Tibial artery (tissue), 4 donors: Measurements from ENCODE around the gene GRIN2A.

Experiments
- DNase-seq, 2 donors: peaks; one replicate each; pipeline ENCODE4 v3.0.0-alpha.2; 2019
- H3K27ac ChIP-seq, 2 donors: fragments of 200-600 bp; sonication (generic) in 1 of 2; 1 replicate in 1 of 2; 2 replicates in 1 of 2; pipeline ENCODE4 v1.5.1; 2018 to 2019; ENCODE audit warnings: mild to moderate bottlenecking in 1 of 2
- H3K27me3 ChIP-seq, 2 donors: fragments of 200-600 bp; sonication (generic) in 1 of 2; one replicate each; pipeline versions ENCODE4 v1.5.1 to v1.6.0; 2016 to 2019
- H3K36me3 ChIP-seq, 3 donors: fragments of 200-600 bp; sonication (generic) in 2 of 3; one replicate each; pipeline ENCODE4 v1.5.1; 2016 to 2019; ENCODE audit warnings: mild to moderate bottlenecking in 2 of 3
- H3K4me1 ChIP-seq, 4 donors: fragments of 200-600 bp; sonication (generic) in 2 of 4; 1 replicate in 3 of 4; 2 replicates in 1 of 4; pipeline ENCODE4 v1.5.1; 2016 to 2019
- H3K4me3 ChIP-seq, 2 donors: fragments of 200-600 bp; sonication (generic) in 1 of 2; 1 replicate in 1 of 2; 2 replicates in 1 of 2; pipeline ENCODE4 v1.5.1; 2018 to 2019; ENCODE audit warnings: mild to moderate bottlenecking in 2 of 2
- H3K9me3 ChIP-seq, 3 donors: fragments of 200-600 bp; sonication (generic) in 1 of 3; one replicate each; pipeline ENCODE4 v1.5.1; 2016 to 2019
- intact Hi-C: fragments of 100-400 bp; cut with DNase I; formaldehyde crosslinking; loops from one replicate; pipeline ENCODE4 v1.15.0; 2023; ENCODE audit warnings: low total_unique reads
- TF ChIP-seq, protein P1 (sequence below), 2 experiments: fragments of 200-600 bp in 1 of 2; fragments of 450-650 bp in 1 of 2; IDR thresholded peaks; one replicate each; pipeline ENCODE4 v1.5.1; 2017 to 2019; ENCODE audit warnings: antibody characterized with exemption in 2 of 2, mild to moderate bottlenecking in 1 of 2, moderate library complexity in 1 of 2

Gene GRIN2A

GRCh38 chr16:9843424-9844018 is 338.7 kb downstream of the GRIN2A start:
- intact Hi-C loops: no loop called here
- H3K27ac ChIP-seq: no peak overlapping the region
- DNase-seq: no peak
- TF ChIP-seq, protein P1, sequence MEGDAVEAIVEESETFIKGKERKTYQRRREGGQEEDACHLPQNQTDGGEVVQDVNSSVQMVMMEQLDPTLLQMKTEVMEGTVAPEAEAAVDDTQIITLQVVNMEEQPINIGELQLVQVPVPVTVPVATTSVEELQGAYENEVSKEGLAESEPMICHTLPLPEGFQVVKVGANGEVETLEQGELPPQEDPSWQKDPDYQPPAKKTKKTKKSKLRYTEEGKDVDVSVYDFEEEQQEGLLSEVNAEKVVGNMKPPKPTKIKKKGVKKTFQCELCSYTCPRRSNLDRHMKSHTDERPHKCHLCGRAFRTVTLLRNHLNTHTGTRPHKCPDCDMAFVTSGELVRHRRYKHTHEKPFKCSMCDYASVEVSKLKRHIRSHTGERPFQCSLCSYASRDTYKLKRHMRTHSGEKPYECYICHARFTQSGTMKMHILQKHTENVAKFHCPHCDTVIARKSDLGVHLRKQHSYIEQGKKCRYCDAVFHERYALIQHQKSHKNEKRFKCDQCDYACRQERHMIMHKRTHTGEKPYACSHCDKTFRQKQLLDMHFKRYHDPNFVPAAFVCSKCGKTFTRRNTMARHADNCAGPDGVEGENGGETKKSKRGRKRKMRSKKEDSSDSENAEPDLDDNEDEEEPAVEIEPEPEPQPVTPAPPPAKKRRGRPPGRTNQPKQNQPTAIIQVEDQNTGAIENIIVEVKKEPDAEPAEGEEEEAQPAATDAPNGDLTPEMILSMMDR (IDR thresholded peaks at IDR 0.05): no peak
- H3K9me3 ChIP-seq: no peaks in the 10 kb centered on the region
- H3K36me3 ChIP-seq: no peaks in the 10 kb centered on the region
- no peak overlapping the region for H3K4me3 ChIP-seq
- no peaks in the 10 kb centered on the region for H3K4me1 ChIP-seq
- H3K27me3 ChIP-seq: no peaks in the 10 kb centered on the region

- H3K27ac ChIP-seq: no peak overlapping the region
- no peak for DNase-seq
- no peaks in the 10 kb centered on the region for H3K27me3 ChIP-seq
- peaks cover 0 to 11% (median 0%) of the 10 kb centered on the region in 4 donors for H3K4me1 ChIP-seq
- H3K9me3 ChIP-seq: no peaks in the 10 kb centered on the region
- no peaks in the 10 kb centered on the region for H3K36me3 ChIP-seq
- intact Hi-C loops: no loop called here
- H3K4me3 ChIP-seq: no peak overlapping the region
- TF ChIP-seq, protein P1 (IDR thresholded peaks at IDR 0.05): no peak
Observed at GRCh38 chr16:9840761-9841665, 341.2 kb downstream of the GRIN2A start.

DNA sequence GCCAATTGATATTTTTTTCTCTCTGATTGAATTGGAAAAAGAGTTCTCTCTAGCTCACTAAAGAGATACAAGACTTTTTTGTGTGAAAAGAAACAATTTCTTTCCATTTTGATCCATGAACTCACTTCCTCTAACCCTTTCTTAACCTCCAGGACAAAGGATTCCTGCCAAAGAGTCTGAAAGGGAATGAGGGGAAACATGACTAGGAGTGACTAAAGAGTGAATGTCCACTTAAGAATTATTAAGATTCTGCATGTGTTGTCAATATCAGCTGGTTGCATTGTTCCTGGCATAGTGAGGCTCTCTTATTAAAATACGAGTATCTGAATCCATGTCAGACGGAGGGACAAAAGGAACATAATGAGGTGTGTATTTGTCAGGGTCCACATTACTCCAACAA is 344.7 kb downstream of the GRIN2A start:
- Histone ChIP-seq H3K4me1 (peaks cover 0 to 11% (median 0%) of the 10 kb centered on the region in 4 donors), H3K9me3 (no peaks in the 10 kb centered on the region), H3K4me3 (no peak overlapping the region), H3K27me3 (no peaks in the 10 kb centered on the region), H3K36me3 (no peaks in the 10 kb centered on the region), H3K27ac (no peak overlapping the region)
- TF ChIP-seq, protein P1 (IDR thresholded peaks at IDR 0.05): no peak
- no peak for DNase-seq
- intact Hi-C loops: no loop called here

- Histone ChIP-seq H3K27me3 (no peaks in the 10 kb centered on the region), H3K4me3 (no peak overlapping the region), H3K27ac (no peak overlapping the region), H3K36me3 (no peaks in the 10 kb centered on the region), H3K9me3 (no peaks in the 10 kb centered on the region), H3K4me1 (peaks cover 0 to 11% (median 0%) of the 10 kb centered on the region in 4 donors)
- DNase-seq: no peak
- TF ChIP-seq, protein P1 (IDR thresholded peaks at IDR 0.05): no peak
- intact Hi-C loops: no loop called here
Observed at GRCh38 chr16:9836118-9836736, 346.0 kb downstream of the GRIN2A start.

DNA sequence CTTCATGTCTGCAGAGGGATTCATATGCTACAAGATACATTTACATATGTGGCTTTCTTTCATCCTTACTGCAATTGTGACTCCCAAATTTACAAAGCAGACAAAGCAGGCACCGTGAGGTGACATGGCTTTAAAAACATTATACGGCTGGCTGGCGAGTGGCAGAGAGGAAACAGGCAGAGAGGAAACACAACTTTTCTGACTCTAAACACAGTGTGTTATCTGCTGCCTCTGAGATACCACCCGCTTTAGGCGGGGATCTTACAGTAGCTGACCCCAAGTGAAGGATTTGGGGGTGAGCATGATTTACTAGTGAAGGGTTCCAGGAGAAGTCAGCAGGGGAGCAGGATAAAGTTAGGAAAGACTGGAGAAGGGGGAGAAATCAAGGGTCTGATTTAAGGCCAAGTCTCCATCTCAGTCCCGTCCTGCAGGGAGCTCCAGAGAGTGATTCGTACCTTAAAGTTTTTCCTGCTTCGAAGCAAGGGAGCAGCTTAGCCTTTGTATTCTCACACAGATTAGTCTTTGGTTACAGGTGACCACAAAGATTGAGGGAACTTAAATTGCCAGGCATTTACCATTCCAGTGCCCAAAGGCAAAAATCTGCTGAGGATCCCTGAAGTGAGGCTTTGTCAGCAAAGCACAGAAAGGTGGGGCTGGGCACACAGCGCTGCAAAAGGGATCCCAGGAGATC is 355.0 kb downstream of the GRIN2A start:
- H3K9me3 ChIP-seq: no peaks in the 10 kb centered on the region
- H3K27me3 ChIP-seq: no peaks in the 10 kb centered on the region
- H3K36me3 ChIP-seq: no peaks in the 10 kb centered on the region
- intact Hi-C loops: no loop called here
- no peak for DNase-seq
- H3K4me1 ChIP-seq: no peaks in the 10 kb centered on the region
- no peak overlapping the region for H3K27ac ChIP-seq
- H3K4me3 ChIP-seq: no peak overlapping the region
- TF ChIP-seq, protein P1 (IDR thresholded peaks at IDR 0.05): no peak
